H9 (cell line): Measurements from ENCODE around the gene CARS1. TPM values are rescaled to one million over a fixed set of nuclear protein-coding genes. Genes with fewer than 3 reads are reported as not detected.
A peak's percentile ranks its signal among the peaks of the same experiment; 100 is the strongest.

ENCODE experiments used
- DNase-seq: peaks from one replicate; pipeline ENCODE4 v3.0.0-alpha.2; 2017
- H2AFZ ChIP-seq: one replicate; pipeline ENCODE4 v1.6.1; 2013; ENCODE audit warnings: mild to moderate bottlenecking, low read length, control low read depth, moderate library complexity
- H2AK5ac ChIP-seq: 2 replicates; pipeline ENCODE4 v1.6.1; 2013; ENCODE audit warnings: low read length, control low read depth, mixed read lengths; ENCODE audit not compliant: insufficient read length
- H2BK120ac ChIP-seq: one replicate; pipeline ENCODE4 v1.6.1; 2013; ENCODE audit warnings: low read depth, mild to moderate bottlenecking, low read length, control low read depth, inconsistent platforms; ENCODE audit not compliant: poor library complexity, severe bottlenecking
- H2BK12ac ChIP-seq: 2 replicates; pipeline ENCODE4 v1.6.1; 2013; ENCODE audit warnings: low read length, control low read depth, mixed read lengths, low read depth; ENCODE audit not compliant: insufficient read length
- H2BK15ac ChIP-seq: 2 replicates; pipeline ENCODE4 v1.6.1; 2013; ENCODE audit warnings: low read depth, low read length, control low read depth
- H2BK20ac ChIP-seq: one replicate; pipeline ENCODE4 v1.6.1; 2013; ENCODE audit warnings: low read depth, mild to moderate bottlenecking, low read length, control low read depth, inconsistent platforms; ENCODE audit not compliant: poor library complexity, severe bottlenecking
- H2BK5ac ChIP-seq: 2 replicates; pipeline ENCODE4 v1.6.1; 2013; ENCODE audit warnings: low read length, control low read depth, mixed read lengths; ENCODE audit not compliant: insufficient read length
- H3K14ac ChIP-seq: 2 replicates; pipeline ENCODE4 v1.6.1; 2013; ENCODE audit warnings: low read length, control low read depth; ENCODE audit not compliant: insufficient read depth
- H3K18ac ChIP-seq: 2 replicates; pipeline ENCODE4 v1.6.1; 2013; ENCODE audit warnings: low read depth, mild to moderate bottlenecking, mixed read lengths, low read length, control low read depth; ENCODE audit not compliant: insufficient read length
- H3K23ac ChIP-seq: 2 replicates; pipeline ENCODE4 v1.6.1; 2013; ENCODE audit warnings: low read length, control low read depth, mixed read lengths, low read depth; ENCODE audit not compliant: insufficient read length
- H3K23me2 ChIP-seq: 2 replicates; pipeline ENCODE4 v1.6.1; 2013; ENCODE audit warnings: low read depth, mild to moderate bottlenecking, mixed read lengths, low read length, control low read depth; ENCODE audit not compliant: insufficient read length, poor library complexity, severe bottlenecking
- H3K27ac ChIP-seq: 2 replicates; pipeline ENCODE4 v1.5.1; 2013; ENCODE audit warnings: low read length, control low read depth, mixed read lengths, low read depth; ENCODE audit not compliant: insufficient read length
- H3K27me3 ChIP-seq: 2 replicates; pipeline ENCODE4 v1.6.1; 2013; ENCODE audit warnings: low read length, control low read depth, inconsistent platforms; ENCODE audit not compliant: insufficient read depth
- H3K4ac ChIP-seq: 2 replicates; pipeline ENCODE4 v1.6.1; 2013; ENCODE audit warnings: low read depth, mild to moderate bottlenecking, control low read depth, inconsistent platforms, low read length, moderate library complexity
- H3K4me1 ChIP-seq: 2 replicates; pipeline ENCODE4 v1.6.1; 2013; ENCODE audit warnings: low read length, control low read depth, inconsistent platforms; ENCODE audit not compliant: insufficient read depth
- H3K4me2 ChIP-seq: 2 replicates; pipeline ENCODE4 v1.6.1; 2013; ENCODE audit warnings: low read length, control low read depth, mixed read lengths; ENCODE audit not compliant: insufficient read length, insufficient read depth
- H3K56ac ChIP-seq: 2 replicates; pipeline ENCODE4 v1.6.1; 2013; ENCODE audit warnings: low read depth, mild to moderate bottlenecking, mixed read lengths, low read length, control low read depth; ENCODE audit not compliant: insufficient read length
- H3K79me1 ChIP-seq: 2 replicates; pipeline ENCODE4 v1.6.1; 2013; ENCODE audit warnings: low read depth, mild to moderate bottlenecking, moderate library complexity, low read length, control low read depth, inconsistent platforms; ENCODE audit not compliant: insufficient read depth, poor library complexity, severe bottlenecking
- H3K79me2 ChIP-seq: 2 replicates; pipeline ENCODE4 v1.6.1; 2013; ENCODE audit warnings: low read length, control low read depth, inconsistent platforms; ENCODE audit not compliant: insufficient read depth
- H3K9ac ChIP-seq: 2 replicates; pipeline ENCODE4 v1.6.1; 2013; ENCODE audit warnings: low read length, control low read depth, mixed read lengths; ENCODE audit not compliant: insufficient read length; ENCODE audit errors: extremely low read depth
- H3K9me3 ChIP-seq: one replicate; pipeline ENCODE4 v1.6.1; 2013; ENCODE audit warnings: low read depth, low read length, inconsistent platforms; ENCODE audit not compliant: control insufficient read depth
- H3T11ph ChIP-seq: one replicate; pipeline ENCODE4 v1.6.1; 2013; ENCODE audit warnings: mild to moderate bottlenecking, low read length, control low read depth, inconsistent platforms
- H4K20me1 ChIP-seq: one replicate; pipeline ENCODE4 v1.6.1; 2013; ENCODE audit not compliant: control insufficient read depth, insufficient read length, insufficient read depth
- H4K5ac ChIP-seq: 2 replicates; pipeline ENCODE4 v1.6.1; 2013; ENCODE audit warnings: low read depth, mild to moderate bottlenecking, mixed read lengths, low read length, control low read depth; ENCODE audit not compliant: insufficient read length
- H4K8ac ChIP-seq: replicated peaks from 2 replicates; pipeline ENCODE4 v1.6.1; 2013; ENCODE audit warnings: low read length, control low read depth, mixed read lengths, low read depth; ENCODE audit not compliant: insufficient read length
- H4K91ac ChIP-seq: 2 replicates; pipeline ENCODE4 v1.6.1; 2013; ENCODE audit warnings: low read depth, mild to moderate bottlenecking, moderate library complexity, mixed read lengths, low read length, control low read depth; ENCODE audit not compliant: insufficient read length
- H3K27ac Mint-ChIP-seq, 3 experiments: 2 replicates in 2 of 3; 3 replicates in 1 of 3; pipeline ENCODE4 v1.8.0; 2020 to 2021; ENCODE audit warnings: mixed read lengths in 3 of 3, mild to moderate bottlenecking in 1 of 3, moderate library complexity in 1 of 3
- H3K27me3 Mint-ChIP-seq: 2 replicates; pipeline ENCODE4 v1.8.0; 2021; ENCODE audit warnings: low read depth, mild to moderate bottlenecking, moderate library complexity, mixed read lengths
- H3K36me3 Mint-ChIP-seq, 3 experiments: 2 replicates in 2 of 3; 3 replicates in 1 of 3; pipeline ENCODE4 v1.8.0; 2020 to 2021; ENCODE audit warnings: low read depth in 3 of 3, mixed read lengths in 3 of 3; ENCODE audit not compliant: insufficient read depth in 1 of 3
- H3K4me1 Mint-ChIP-seq, 2 experiments: 2 replicates each; pipeline ENCODE4 v1.8.0; 2020; ENCODE audit warnings: mixed read lengths in 2 of 2
- H3K4me3 Mint-ChIP-seq, 2 experiments: 2 replicates in 1 of 2; 3 replicates in 1 of 2; pipeline ENCODE4 v1.8.0; 2020 to 2021; ENCODE audit warnings: mild to moderate bottlenecking in 2 of 2, mixed read lengths in 2 of 2, moderate library complexity in 1 of 2
- H3K9me3 Mint-ChIP-seq, 2 experiments: 2 replicates in 1 of 2; 3 replicates in 1 of 2; pipeline ENCODE4 v1.8.0; 2020; ENCODE audit warnings: mild to moderate bottlenecking in 2 of 2, mixed read lengths in 2 of 2, moderate library complexity in 1 of 2
- WGBS: extraction: QIAGEN DNeasy Blood & Tissue Kit; methylation state at CpG from one replicate; pipeline ENCODE4 v1.1.7; 2013; ENCODE audit warnings: missing lambda C conversion rate, low lambda C conversion rate, mixed read lengths; ENCODE audit not compliant: insufficient read length; ENCODE audit errors: extremely low coverage; 5-methylcytosine and 5-hydroxymethylcytosine counted together
- total RNA-seq: library from RNA; stranded (reverse); gene quantifications from 2 replicates; pipeline ENCODE4 v1.2.1, GENCODE V29; 2021
- TF ChIP-seq, protein P1 (sequence below): fragments of 200-600 bp; sonication (generic); conservative IDR thresholded peaks from 3 replicates; pipeline ENCODE4 v1.8.0; 2021; ENCODE audit warnings: antibody characterized with exemption, mild to moderate bottlenecking

Gene CARS1
- total RNA-seq, 1 experiment from 2014 or later = 92.3 TPM

DNA sequence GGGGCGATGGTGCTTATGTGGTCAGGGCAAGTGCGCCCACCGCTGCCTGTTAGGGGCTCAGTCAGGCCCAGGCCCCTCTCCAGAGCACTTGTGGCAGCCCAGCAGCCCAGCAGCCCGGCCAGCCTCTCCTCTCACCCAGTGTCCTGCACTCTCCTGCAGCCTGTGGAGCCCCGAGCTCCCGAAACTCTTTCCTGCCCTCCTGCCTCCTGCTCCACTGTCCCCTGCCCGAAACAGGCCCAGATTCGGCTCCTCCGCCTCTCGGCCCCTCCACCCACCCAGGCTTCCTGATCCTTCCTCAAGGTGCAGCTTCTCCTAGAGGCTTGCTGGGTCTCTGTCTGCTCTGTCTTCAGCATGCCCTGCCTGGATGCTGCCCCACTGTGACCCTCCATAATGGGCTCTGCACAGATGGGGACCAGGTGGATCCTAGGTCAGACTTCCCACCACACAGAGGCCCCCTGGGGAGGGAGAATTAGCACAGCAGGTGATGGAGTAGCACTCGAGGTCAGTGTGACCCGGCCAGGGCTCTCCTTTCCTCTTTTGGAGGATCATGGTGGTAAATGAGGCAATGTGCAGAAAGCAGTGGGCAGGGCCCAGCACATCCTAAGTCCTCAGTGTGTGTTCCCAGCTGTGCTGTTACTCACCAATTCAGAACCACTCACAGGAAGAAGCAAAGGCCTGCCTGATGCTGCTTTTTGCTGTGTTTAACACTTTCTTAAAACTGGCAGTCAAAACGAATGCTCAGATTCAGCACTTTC, 46.5 kb downstream of the CARS1 start:
- Histone ChIP-seq H3K56ac (no peak overlapping the region), H2BK15ac (no peak overlapping the region), H2BK12ac (no peak overlapping the region), H3K79me2 (no peaks in the 10 kb centered on the region), H3K9me3 (no peaks in the 10 kb centered on the region), H2AFZ (no peak overlapping the region), H4K8ac (no peak overlapping the region), H3K4me1 (no peaks in the 10 kb centered on the region), H3T11ph (no peak overlapping the region), H4K20me1 (no peaks in the 10 kb centered on the region), H3K18ac (no peak overlapping the region), H3K79me1 (no peaks in the 10 kb centered on the region), H4K91ac (no peak overlapping the region), H2AK5ac (no peak overlapping the region), H3K9ac (no peak overlapping the region), H2BK20ac (no peak overlapping the region), H3K4ac (no peak overlapping the region), H2BK5ac (no peak overlapping the region), H3K4me2 (no peak overlapping the region), H3K23ac (no peak overlapping the region), H3K23me2 (no peaks in the 10 kb centered on the region), H2BK120ac (no peak overlapping the region), H3K27me3 (no peaks in the 10 kb centered on the region), H3K27ac (no peak overlapping the region), H3K14ac (no peak overlapping the region; the same call in 1 of the 2 replicates), H4K5ac (no peak overlapping the region)
- DNase-seq = no peak
- TF ChIP-seq, protein P1, sequence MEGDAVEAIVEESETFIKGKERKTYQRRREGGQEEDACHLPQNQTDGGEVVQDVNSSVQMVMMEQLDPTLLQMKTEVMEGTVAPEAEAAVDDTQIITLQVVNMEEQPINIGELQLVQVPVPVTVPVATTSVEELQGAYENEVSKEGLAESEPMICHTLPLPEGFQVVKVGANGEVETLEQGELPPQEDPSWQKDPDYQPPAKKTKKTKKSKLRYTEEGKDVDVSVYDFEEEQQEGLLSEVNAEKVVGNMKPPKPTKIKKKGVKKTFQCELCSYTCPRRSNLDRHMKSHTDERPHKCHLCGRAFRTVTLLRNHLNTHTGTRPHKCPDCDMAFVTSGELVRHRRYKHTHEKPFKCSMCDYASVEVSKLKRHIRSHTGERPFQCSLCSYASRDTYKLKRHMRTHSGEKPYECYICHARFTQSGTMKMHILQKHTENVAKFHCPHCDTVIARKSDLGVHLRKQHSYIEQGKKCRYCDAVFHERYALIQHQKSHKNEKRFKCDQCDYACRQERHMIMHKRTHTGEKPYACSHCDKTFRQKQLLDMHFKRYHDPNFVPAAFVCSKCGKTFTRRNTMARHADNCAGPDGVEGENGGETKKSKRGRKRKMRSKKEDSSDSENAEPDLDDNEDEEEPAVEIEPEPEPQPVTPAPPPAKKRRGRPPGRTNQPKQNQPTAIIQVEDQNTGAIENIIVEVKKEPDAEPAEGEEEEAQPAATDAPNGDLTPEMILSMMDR = no peak
- WGBS = no CpG with 5 or more reads among the region's 13 CpGs
- no peaks in the 10 kb centered on the region for H3K9me3 Mint-ChIP-seq
- no peak overlapping the region for H3K4me3 Mint-ChIP-seq
- no peaks in the 10 kb centered on the region for H3K27me3 Mint-ChIP-seq
- peak overlapping the region in 2 of 3 experiments; percentile 20 to 70; a peak in 4 of 7 replicates for H3K27ac Mint-ChIP-seq
- no peaks in the 10 kb centered on the region for H3K4me1 Mint-ChIP-seq
- peaks cover 29 to 87% (median 63%) of the 10 kb centered on the region in 3 experiments; a peak in 6 of 7 replicates for H3K36me3 Mint-ChIP-seq
